Activated CD4-positive, alpha-beta T cell treated with anti-CD3 and anti-CD28 coated beads, Interleukin-2, amount 50 U/mL, for 16 hours (primary cell): ENCODE data around the gene PRXL2A.

Experiments used
- DNase-seq: peaks from one replicate; pipeline ENCODE4 v3.0.0-alpha.2; 2020

PRXL2A gene

DNA sequence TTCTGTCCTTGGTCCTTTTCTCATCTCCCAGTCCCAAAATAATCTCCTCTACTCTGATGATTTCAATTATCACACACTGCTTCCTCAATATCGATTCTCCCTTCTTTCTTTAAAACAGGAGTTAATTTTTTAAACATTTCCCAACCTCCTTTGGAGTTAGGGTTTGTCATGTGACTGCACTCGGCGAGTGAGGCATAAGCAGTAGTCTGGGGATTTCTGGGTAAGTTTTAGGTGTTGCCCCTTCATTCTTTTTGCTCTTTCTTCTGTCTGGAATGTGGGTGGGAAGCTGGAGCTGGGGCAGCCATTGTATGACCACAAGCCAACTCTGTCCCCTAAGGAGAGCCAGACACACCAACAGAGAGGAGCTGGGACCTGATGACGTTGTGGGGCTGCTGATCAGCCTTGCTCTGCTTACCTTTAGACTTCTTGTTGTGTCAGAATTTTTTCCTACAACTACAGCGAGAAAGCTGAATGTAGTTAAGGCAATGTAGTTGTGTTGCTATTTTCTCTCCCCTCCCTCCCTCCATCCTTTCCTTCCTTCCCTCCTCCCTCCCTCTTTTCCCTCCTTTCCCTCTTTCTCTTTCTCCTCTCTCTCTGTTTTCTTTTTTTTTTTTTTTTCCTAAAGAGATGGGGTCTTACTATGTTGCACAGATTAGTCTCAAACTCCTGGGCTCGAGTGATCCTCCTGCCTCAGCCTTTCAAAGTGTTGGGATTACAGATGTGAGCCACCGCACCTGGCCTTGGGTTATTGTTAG, 39.3 kb downstream of the PRXL2A start:
- no peak for DNase-seq

DNA sequence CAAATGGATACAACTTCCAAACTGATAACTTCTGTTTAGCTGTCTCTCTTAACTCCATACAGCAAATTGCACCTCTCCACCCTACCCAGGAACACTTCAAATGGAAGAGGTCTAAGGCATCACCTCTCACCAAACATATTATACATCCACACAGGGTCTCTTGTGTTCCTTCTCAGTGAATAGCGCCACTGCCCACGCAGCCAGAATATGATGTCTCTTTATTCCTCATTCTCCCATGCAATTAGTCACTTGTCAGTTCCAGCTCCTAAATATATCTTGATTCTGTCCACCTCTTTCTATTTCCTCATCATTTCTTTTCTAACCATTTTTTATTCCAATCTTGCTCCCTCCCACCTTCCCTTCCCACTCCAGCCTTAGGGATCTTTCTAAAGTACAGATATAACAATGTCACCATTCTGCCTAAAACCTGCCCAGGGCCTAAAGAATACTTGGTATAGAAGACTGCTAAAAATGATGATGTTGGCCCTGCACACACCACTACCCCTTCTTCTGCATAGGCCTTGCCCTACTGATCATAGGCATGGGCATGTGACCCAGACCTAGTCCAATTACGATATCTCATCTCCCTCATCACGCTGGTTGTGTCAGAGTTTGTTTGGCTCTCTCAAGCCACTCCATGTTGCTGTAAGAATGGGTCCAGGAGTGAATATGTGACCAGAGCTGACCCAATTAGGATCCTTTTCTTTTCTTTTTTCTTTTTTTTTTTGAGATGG, 40.0 kb downstream of the PRXL2A start:
- DNase-seq: no peak

DNA sequence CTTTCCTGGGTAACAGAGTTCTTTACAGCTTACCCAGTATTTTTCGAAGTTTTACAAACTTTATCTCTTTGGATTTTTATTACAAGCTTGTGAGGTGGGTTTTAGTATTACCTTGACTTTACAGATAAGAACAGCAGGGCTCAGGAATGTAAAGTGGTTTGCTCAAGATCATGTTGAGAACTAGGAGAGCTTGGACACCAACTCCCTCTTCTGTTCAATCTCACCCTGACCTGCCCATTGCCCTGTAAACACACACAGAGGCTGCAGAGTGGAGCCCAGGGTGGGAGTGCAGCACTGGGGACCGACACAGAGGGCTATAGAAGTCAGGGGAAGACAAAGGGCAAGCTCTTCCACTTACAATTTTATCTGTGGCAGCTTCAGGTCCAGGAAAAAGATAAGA, 41.2 kb downstream of the PRXL2A start:
- no peak for DNase-seq

DNA sequence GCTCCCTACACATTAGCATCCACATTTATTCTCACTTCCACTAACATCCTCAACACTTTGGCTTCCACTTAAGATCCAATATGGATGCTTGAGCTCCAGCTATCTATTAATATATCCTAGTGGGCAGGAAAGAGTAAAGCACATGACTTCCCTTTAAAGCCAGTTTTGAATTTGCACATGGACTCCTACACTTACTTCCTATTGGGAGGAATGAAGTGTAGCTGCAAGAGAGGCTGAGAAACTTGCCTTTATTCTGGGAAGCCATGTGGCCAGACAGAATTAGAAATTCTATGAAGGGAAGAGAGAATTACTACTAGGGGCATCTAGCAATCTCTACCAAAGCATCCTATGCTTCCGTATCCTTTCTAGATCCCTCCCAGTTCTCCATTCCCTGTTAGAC, 42.8 kb downstream of the PRXL2A start:
- no peak for DNase-seq

DNA sequence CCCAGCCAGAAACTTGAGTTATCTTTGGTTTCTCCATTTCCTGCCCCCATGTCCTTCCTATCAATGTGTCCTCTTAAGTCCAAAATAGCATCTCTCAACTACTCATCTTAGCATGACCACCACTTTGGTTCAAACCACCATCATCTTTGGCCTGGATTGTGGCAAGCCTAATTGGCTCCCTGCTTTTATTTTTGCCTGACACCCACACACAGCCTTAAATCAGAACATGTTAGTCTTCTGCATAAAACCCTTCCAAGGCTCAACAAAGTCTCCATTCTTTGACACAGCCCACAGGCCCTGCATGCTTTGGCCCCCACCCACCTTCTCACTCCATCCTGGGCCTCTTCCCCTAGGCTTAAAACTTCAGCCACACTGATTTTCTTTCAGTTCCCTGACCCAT, 43.7 kb downstream of the PRXL2A start:
- DNase-seq: no peak

DNA sequence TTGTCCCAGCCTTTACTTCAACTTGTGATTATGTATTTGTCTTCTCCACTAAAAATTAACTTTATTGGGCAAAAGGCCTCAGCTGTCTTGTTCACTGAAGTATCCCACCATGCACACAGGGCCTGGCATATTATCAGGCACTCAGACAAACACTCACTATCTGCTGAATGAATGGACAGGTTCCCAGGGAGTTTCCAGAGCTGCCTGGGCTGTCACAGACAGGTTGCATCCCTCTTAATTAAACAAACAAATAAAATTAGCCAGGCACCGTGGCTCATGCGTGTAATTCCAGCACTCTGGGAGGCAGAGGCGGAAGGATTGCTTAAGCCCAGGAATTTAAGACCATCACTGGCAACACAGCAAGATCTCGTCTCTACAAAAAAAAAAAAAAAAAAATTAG, 44.3 kb downstream of the PRXL2A start:
- DNase-seq: no peak

DNA sequence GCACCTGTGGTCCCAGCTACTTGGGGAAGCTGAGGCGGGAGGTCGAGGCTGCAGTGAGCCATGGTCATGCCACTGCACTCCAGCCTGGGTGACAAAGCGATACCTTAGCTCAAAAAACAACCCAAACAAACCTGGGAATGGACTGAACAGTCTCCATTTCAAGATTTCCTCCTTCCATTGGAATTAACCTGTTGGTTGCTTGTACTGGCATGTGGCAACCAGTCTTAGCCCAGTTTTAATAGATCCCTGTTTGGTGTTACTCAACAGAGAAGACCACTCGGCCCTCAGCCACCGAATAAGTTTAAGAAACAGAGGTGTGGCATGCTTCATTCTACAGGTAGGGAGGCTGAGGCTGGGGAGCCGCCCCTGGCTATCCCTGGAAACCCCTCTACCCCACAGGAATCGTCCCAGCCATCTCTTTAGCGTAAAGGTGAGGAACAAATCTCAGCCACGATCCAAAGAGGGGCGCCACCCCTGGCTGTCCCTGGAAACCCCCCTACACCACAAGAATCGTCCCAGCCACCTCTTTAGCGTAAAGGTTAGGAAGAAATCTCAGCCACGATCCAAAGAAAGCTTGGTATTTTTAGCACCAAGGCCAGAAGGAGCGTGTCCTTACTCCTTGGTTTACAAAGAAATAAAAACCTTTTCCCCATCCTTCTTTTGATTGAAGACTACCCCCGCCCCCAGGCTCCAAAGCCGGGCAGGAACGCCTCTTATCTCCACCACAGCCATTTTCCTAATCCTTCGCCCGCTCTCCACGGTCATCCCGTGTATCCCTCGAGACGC, 44.9 kb downstream of the PRXL2A start:
- DNase-seq: no peak

DNA sequence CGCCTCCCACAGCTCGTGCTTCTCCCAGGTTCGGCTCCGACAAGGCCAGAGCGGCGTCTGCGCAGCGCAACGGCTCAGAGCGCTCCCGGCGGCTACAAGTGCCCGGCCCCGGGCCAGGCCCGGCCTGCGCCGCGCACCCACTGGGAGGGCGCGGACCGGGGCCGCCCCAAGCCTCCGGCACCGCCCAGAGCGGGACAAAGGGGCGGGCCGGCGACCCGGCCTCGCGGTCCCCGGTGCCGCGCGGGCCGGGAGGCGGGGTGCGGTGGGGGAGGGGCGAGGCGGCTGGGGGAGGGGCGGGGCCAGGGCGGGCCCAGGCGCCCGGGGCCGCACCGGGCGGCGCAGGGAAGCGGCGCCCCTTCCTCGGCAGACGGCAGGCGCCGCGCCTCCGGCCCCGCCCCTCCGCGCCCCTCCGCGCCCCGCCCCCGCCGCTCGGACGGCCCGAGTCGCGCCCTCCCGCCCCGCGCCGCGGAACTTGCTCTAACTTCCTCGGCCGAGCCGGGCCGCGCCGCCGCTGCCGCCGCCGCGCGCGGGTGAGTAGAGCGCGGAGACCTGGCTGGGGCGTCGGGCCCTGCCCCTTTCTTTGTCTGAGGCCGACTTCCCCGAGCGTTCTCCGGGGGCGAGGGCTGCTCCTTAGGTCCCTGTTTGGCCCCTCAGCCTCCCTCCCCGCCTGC, 45.6 kb downstream of the PRXL2A start, which contains the start of gene TSPAN14:
Gene TSPAN14 (plus strand): TSS at position 469 of the 671 bp plus-strand sequence. CDS start 34,924 bp downstream, outside the sequence.
- DNase-seq: peak; percentile 77

DNA sequence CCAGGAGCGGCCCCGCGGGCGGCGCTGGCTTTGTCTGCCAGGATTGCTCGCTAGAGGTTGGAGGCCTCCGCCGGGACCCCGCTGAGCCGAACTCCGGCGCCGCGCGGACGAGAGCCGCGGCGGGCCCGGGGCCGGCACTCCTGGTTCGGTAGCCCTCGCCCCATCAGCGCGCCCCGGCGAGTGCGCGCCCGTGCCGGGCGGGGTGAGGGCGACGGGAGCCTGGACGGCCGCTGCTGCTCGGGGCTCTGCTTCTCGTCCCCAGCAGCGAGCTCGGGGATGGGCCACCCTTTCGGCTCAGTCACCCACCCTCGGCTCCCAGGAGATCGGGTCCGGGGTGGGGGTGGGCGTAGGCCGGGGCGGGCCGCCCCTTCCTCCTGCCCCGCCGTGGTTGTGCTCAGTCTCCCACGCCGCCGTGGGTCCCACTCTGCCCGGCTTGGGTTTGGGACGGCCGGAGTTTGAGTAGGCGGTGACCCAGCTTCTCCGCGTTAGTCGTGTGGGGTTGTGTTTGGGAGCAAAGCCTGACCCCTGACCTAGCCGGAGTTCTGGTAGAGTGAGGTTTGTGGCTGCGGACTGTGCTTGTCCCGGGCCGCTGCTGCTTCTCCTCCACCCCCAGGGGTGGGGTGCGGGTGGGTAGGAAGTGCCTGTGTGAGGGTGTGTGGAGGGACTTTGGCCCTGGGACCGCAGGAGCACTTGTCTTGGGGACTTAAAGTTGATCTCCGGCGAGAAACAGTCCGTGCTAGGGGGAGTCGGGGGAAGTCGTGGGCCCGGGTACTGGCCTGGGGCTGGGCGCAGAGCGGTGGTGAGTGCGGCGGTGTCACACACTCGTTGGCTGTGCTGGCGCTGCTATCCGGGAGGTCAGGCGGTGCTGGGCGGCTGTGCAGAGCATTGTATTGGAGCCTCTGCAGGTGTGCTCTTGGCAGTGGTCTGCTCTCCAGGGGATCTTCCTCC, 46.4 kb downstream of the PRXL2A start:
- no peak for DNase-seq

DNA sequence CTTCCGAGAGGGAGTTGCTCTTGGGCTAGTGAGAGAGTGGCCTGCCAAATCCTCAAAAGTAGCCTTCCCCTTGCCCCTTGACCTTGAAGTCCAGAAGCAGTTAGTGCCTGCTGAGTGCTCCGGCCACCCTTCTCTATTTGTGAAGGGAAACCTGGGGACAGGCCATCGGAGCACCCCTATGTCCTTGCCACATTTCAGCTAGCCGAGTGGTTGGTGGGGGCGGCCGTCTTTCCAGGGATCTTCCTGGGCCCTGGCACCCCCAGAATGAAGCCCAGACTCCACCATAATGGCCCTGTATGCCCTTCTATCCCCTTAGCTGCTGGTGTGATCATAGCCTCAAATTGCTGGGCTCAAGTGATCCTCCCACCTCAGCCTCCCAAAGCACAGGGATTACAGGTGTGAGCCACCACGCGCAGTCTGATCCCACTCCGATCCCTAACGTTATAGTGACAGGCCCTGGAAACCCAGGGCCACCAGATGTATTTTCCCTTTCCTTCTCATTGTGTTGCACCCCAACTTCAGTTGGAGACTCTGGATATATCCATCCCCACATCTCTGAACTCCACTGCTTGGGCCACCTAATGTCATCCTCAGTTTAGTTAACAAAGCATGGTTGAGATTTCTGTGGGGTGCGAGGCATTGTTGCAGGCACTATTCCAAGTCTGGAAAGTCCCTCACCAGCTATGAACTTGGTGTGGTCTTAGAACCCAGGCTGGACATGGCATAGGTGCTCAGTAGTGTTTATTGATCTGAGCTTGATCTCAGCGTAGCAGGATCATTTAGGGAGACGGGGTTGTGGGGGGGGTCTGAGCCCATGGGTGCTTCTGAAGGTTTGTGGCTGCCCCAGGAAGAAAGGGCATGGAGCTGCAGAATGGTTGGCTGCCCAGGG, 47.4 kb downstream of the PRXL2A start:
- no peak for DNase-seq

DNA sequence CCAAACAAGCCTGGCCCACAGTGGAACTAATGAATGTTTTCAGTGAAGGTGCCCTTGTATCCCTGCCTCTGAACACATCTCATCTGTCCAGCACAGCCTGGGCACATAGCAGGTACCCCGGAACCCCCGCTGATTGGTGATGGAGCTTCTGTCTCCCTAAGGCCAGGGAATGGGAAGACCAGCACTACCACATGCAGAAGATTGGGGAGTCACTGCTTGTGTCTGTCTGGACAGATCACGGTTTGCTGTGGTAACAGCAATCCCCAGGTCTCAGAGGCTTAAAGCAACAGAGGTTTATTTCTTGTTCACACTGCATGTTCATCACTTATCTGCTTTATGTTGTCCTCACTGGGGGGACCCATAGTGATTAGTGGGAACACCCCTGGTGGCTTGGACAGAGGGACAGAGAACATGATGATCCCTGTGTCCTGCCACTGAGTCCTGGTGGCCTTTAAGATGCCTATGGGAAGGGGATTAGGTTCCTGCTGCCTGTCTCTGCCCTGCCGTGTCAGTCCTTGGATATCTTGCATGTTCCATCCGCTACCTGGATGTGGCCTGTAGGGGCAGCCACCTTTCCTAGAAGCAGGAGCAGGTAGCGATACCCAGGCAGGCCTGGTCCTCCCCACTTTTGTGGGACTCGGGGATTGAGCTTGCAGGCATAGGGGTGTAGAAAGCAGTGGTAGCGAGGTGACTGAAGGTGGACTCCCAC, 49.4 kb downstream of the PRXL2A start:
- DNase-seq: no peak

DNA sequence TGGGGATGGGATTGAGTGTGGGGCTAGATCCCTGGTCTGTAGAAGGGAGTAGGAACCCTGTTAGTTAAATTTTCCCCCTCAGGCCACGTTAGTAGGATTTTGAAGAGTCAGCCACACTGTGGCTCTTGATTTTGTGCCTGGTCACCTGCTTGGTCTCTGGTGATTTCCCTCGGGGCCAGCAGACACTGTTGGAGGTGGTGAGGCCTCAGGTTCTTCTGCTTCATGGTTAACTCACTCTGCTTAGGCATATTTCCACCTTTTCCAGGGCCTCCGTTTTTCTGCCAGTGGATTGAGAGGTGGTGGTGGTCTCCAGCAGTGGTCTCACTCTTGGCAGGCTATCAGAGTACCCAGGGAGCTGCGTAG, 49.9 kb downstream of the PRXL2A start:
- DNase-seq: no peak

DNA sequence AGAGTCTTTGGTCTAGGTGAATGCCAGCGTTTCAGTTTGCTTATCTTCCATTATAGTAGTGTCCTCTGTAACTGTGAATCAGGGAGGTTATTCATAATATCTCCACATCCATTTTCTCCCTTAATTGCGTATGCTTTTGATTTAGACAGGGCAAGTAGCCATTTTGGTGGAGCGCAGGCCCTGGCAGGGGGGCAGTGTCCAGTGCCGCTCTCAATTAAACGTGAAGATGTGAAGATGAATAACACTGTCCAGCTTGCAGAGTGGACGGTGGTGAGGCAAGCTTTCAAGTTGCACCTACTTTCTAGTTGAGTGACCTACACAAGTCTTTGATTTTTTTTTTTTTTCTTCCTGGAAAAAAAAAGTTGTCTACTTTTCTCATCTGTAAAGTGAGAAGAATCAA, 50.3 kb downstream of the PRXL2A start:
- no peak for DNase-seq

DNA sequence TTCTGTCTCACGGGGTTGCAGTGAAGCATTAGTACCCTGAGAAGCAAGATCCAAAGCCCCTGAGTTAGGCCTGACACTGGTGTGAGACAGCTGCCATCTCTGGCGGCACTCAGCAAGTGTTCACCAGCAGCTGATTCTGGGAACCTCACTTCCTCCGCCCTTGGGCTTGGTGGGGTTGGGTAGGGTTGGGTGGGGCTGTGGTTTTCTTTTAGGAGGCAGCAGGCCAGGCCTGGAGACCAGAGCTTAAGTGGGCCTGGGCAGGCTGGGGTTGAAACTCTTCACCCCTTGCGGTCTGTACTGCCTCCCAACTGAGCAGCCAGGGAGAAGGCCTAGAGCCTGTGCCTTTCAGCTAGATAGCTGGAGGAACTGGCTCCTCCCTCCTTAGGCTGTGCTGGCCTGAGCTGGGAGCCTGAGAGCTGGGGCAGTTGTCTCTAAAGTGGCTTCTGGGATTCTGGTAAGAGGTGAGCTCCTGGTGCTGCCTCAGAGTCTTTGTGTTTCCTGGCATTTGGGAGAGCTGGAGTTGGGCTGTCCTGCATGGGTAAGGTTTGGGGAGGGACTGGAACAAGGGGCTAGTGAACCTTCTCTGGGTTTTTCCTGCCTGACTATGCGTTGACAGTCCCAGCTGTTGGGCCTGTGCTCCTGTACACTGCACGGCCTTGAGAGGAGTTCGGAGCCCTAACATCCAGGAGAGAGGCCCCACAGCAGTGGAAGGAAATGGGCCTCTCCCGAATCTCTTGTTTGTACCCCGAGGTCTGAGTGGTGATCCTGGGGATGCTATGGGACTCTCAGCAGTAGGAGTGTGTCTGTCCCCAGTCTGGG, 50.9 kb downstream of the PRXL2A start:
- DNase-seq: peak; percentile 84

DNA sequence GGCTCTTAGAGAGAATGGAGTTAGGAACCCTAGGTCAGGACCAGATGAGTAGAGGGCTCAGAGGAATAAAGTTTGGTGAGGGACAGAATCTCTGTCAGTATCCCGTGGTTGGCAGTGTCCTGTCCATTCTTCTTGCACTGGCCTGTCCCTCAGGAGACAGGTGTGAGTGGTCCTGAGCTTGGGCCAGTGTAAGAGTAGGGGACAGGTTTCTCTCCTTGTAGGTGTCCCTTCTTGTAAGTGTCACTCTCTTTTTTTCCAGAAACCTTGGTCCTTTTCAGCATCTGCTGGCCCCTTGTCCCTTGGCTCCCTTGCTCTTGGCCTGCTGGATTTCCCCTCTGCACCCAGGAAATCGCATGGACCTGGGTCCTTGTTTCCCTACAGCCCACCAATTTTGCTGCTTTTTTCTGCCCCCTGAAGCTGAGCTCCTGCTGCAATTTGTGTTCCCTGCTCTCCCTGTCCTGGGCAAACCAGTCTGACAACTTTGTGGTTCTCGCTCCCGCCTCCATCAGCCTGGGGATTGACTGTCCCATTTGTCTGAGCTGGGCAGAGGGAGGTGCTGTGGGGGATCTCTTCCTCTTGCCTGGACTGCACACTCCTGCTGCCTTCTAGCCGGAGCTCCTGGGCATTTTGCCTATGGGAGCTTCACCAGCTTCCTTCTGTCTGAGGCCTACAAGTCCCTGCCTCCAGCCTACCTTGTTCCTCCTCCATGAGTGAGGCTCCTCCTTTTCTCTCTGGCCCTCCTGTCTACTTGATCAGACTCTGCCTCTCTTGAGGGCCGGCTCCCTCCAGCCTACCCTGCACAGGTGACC, 52.3 kb downstream of the PRXL2A start:
- DNase-seq: no peak

DNA sequence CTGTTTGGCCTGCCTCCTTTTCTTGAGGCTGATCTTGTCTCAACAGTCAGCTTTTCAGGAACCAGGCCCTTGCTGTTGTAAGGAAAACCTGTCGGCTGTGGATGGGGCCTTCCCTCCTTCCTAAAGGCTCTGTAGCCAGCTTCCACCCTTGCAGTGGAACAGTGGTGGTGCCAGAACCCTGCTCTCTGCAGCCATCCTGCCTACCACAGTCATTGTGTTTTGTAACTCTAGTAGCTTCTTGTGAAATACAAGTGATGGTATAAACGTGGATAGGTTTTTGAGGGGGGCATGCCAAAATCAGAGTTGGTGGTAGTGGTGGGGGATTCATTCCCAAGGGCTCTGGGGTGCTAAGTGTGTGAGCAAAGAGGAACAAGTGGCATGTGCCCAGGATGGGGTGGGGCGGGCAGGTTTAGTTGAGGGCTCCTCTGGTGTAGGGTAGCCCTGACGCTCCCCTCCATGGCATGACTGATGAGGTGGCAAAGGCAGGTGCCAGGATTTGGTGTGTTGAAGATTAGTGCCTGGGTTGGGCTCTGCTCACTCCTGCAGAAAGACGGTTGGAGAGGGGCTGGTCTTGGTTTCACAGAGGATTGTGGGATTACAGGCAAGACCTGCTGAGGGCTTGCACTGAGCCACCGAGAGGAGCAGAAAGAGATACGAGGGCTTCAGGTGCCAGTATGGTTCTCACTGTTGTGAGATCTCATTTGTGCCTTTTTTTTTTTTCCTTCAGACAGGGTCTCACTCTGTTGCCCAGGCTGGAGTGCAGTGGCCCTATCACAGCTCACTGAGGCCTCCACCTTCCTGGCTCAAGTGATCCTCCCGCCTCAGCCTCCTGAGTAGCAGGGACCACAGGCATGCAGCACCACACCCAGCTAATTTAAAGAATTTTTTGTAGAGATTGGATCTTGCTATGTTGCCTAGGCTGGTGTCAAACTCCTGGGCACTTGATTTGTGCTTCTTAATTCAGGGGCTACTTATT, 53.1 kb downstream of the PRXL2A start:
- no peak for DNase-seq
